Osteoblast (primary cell): ENCODE measurements around the gene CDPF1. TPM values are rescaled to one million over a fixed set of nuclear protein-coding genes. Genes with fewer than 3 reads are reported as not detected.
A peak's percentile ranks its signal among the peaks of the same experiment; 100 is the strongest.

Experiments used
- DNase-seq: peaks from one replicate; pipeline ENCODE4 v3.0.0; 2011; ENCODE audit warnings: low spot score, mixed read lengths; ENCODE audit not compliant: insufficient read length; ENCODE audit errors: missing footprints
- H2AFZ ChIP-seq: 2 replicates; pipeline ENCODE4 v1.6.0; 2011; ENCODE audit warnings: mild to moderate bottlenecking, low read length
- H3K27ac ChIP-seq: 2 replicates; pipeline ENCODE4 v1.5.1; 2011; ENCODE audit warnings: mild to moderate bottlenecking, low read depth, low read length, moderate library complexity
- H3K27me3 ChIP-seq: 2 replicates; pipeline ENCODE4 v1.6.0; 2012; ENCODE audit warnings: mild to moderate bottlenecking, control low read depth, inconsistent platforms, low read length, moderate library complexity; ENCODE audit not compliant: insufficient read depth
- H3K36me3 ChIP-seq: 2 replicates; pipeline ENCODE4 v1.5.1; 2011; ENCODE audit warnings: mild to moderate bottlenecking, low read length, control low read depth, moderate library complexity; ENCODE audit not compliant: insufficient read depth
- H3K4me1 ChIP-seq: 2 replicates; pipeline ENCODE4 v1.5.1; 2011; ENCODE audit warnings: mild to moderate bottlenecking, low read length, control low read depth, moderate library complexity; ENCODE audit not compliant: insufficient read depth
- H3K4me2 ChIP-seq: 2 replicates; pipeline ENCODE4 v1.6.0; 2011; ENCODE audit warnings: mild to moderate bottlenecking, low read length; ENCODE audit not compliant: insufficient read depth
- H3K4me3 ChIP-seq: fragments of 200-600 bp; sonication (generic); 3 replicates; pipeline ENCODE4 v1.5.1; 2012; ENCODE audit warnings: mild to moderate bottlenecking, low read length, inconsistent platforms; ENCODE audit not compliant: insufficient read depth
- H3K79me2 ChIP-seq: 2 replicates; pipeline ENCODE4 v1.6.0; 2012; ENCODE audit warnings: mild to moderate bottlenecking, low read length, control low read depth, inconsistent platforms; ENCODE audit not compliant: insufficient read depth
- H3K9me3 ChIP-seq: 2 replicates; pipeline ENCODE4 v1.5.1; 2011; ENCODE audit warnings: low read depth, low read length, control low read depth
- H4K20me1 ChIP-seq: 2 replicates; pipeline ENCODE4 v1.6.0; 2012; ENCODE audit warnings: mild to moderate bottlenecking, low read length, control low read depth; ENCODE audit not compliant: insufficient read depth
- total RNA-seq: library from RNA; depleted of rRNA; stranded (reverse); fragments of >200 nt; gene quantifications from 2 replicates; pipeline ENCODE4 v1.2.3, GENCODE V29; 2012
- TF ChIP-seq, protein P1 (sequence below): IDR thresholded peaks from 2 replicates; pipeline ENCODE4 v1.5.1; 2011; ENCODE audit warnings: mild to moderate bottlenecking, low read depth, low read length, moderate library complexity; ENCODE audit errors: extremely low read depth

Gene CDPF1
- total RNA-seq, 1 donor, result 12.7 TPM

DNA sequence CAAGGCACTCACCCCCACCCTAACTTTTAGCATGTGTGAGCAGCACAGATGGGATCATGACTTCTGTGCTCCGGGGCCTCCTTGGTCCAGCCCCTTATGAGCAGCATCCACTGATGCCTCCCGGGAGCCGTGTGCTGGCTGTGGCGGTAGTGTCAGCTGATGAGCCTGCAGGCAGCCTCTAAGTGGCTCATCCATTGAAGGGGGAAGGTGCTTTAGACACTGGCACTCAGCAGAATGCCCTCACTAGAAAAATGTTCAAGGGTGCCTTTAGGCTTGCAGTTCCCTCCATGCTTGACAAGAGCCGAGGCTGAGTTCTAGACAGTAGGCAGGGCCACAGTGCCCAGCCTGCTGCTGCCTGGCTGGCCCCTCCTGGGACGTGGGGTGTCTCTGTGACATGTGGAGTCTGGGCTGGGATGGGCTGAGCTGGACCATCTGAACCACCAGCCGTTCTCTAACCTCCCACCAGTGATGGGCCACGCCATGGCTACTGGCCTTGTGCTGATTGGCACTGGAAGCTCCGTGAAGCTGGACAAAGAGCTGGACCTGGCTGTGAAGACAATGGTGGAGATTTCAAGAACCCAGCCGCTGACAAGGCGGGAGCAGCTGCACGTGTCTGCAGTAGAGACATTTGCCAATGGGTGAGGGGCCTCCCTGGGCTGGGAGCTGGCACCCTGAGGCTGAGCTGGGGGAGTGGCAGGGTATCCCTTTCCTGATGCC lies 23.5 kb upstream of the CDPF1 start:
- Histone ChIP-seq H3K27ac (no peak overlapping the region), H2AFZ (no peak overlapping the region), H3K27me3 (no peaks in the 10 kb centered on the region), H4K20me1 (no peaks in the 10 kb centered on the region), H3K9me3 (no peaks in the 10 kb centered on the region), H3K79me2 (peaks cover 5% of the 10 kb centered on the region), H3K4me3 (no peak overlapping the region), H3K4me1 (peaks cover 3% of the 10 kb centered on the region), H3K4me2 (no peak overlapping the region), H3K36me3 (peaks cover 59% of the 10 kb centered on the region)
- DNase-seq, result no peak
- TF ChIP-seq, protein P1, sequence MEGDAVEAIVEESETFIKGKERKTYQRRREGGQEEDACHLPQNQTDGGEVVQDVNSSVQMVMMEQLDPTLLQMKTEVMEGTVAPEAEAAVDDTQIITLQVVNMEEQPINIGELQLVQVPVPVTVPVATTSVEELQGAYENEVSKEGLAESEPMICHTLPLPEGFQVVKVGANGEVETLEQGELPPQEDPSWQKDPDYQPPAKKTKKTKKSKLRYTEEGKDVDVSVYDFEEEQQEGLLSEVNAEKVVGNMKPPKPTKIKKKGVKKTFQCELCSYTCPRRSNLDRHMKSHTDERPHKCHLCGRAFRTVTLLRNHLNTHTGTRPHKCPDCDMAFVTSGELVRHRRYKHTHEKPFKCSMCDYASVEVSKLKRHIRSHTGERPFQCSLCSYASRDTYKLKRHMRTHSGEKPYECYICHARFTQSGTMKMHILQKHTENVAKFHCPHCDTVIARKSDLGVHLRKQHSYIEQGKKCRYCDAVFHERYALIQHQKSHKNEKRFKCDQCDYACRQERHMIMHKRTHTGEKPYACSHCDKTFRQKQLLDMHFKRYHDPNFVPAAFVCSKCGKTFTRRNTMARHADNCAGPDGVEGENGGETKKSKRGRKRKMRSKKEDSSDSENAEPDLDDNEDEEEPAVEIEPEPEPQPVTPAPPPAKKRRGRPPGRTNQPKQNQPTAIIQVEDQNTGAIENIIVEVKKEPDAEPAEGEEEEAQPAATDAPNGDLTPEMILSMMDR, result no peak

DNA sequence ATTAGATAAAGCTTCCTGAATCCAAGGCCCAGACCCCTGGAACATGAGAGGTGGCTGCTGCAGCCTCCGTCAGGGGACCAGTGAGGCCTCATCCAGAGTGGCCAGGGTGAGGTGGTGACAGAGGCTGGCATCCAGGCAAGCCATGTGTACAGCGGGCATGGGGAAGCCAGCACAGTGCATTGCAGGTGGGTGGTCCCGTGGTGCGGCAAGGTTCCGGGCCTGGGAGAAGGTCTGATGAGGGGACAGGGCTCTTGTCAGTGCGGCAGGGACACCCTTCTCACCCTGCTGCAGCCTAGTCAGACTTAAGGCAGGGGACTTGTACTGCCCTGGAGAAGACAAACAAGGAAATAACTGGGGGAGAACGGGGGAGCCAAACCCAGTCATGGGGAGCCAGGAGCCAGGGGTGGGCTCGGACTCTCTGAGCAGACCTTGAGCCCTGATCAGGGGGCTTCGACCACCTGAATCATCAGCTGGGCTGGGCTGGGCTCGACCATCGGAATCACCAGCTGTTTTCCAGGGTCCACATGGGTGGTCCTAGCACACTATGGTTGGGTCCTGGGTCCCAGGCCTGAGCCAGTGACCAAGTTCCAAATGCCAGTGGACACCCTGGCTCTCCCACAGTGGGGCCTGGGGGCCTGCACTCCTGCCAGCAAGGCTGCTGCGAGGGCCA lies 22.8 kb upstream of the CDPF1 start:
- Histone ChIP-seq H3K36me3 (peaks cover 52% of the 10 kb centered on the region), H2AFZ (no peak overlapping the region), H4K20me1 (no peaks in the 10 kb centered on the region), H3K4me2 (no peak overlapping the region), H3K27me3 (no peaks in the 10 kb centered on the region), H3K4me3 (no peak overlapping the region), H3K79me2 (peaks cover 10% of the 10 kb centered on the region), H3K27ac (no peak overlapping the region), H3K9me3 (no peaks in the 10 kb centered on the region), H3K4me1 (peaks cover 3% of the 10 kb centered on the region)
- no peak for DNase-seq
- TF ChIP-seq, protein P1, result no peak

DNA sequence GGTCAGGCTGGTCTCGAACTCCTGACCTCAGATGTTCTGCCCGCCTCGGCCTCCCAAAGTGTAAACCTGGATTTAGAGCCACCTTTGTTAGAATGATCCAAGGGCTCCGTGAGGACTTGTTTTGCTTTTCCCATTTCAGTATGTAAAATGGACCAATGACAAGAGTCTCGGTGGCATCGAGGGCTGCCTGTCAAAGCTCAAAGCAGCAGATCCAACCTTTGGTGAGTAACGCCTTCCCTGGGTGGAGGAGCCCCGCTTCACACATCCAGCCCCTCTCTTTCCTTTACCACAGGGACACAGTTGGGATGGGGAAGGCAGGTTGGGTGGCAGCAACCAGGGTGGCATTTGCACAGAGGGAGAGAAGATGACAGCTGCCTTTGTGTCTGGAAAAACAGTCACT lies 22.1 kb upstream of the CDPF1 start:
- DNase-seq, result no peak
- TF ChIP-seq, protein P1, result no peak
- no peaks in the 10 kb centered on the region for H3K27me3 ChIP-seq
- H3K36me3 ChIP-seq, result peaks cover 48% of the 10 kb centered on the region
- H3K4me2 ChIP-seq, result no peak overlapping the region
- H3K4me1 ChIP-seq, result peaks cover 6% of the 10 kb centered on the region
- no peak overlapping the region for H3K27ac ChIP-seq
- H3K4me3 ChIP-seq, result no peak overlapping the region
- no peaks in the 10 kb centered on the region for H3K9me3 ChIP-seq
- no peaks in the 10 kb centered on the region for H4K20me1 ChIP-seq
- no peak overlapping the region for H2AFZ ChIP-seq
- H3K79me2 ChIP-seq, result peaks cover 10% of the 10 kb centered on the region

DNA sequence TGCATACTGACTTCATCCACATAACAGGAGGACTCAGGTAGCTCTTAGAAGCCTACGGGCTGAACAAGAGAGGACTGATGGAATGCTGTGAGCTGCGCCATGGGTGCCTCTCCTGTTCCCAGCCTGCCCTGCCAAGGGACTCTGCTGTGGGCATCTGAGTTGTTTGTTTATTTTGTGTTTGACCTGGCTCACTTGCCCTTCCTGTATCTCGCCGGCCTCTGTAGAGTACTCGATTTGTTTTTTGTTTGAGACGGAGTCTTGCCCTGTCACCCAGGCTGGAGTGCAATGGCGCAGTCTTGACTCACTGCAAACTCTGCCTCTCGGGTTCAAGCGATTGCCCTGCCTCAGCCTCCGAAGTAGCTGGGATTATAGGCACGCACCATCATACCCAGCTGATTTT lies 19.5 kb upstream of the CDPF1 start:
- Histone ChIP-seq H3K4me3 (no peak overlapping the region), H3K4me2 (no peak overlapping the region)

More for the DNA sequence above, 19.5 kb upstream of the CDPF1 start:
- TF ChIP-seq, protein P1, result no peak
- H3K27me3 ChIP-seq, result no peaks in the 10 kb centered on the region
- H2AFZ ChIP-seq, result no peak overlapping the region
- H3K27ac ChIP-seq, result no peak overlapping the region
- H3K9me3 ChIP-seq, result no peaks in the 10 kb centered on the region
- peaks cover 28% of the 10 kb centered on the region for H3K36me3 ChIP-seq
- H4K20me1 ChIP-seq, result no peaks in the 10 kb centered on the region
- peak; percentile 51 for DNase-seq
- H3K79me2 ChIP-seq, result peaks cover 10% of the 10 kb centered on the region
- peaks cover 6% of the 10 kb centered on the region for H3K4me1 ChIP-seq
